HepG2 (cell line): Measurements from ENCODE around the gene SLC25A22. TPM values are rescaled to one million over a fixed set of nuclear protein-coding genes. Genes with fewer than 3 reads are reported as not detected.

ENCODE experiments used
- CENPT ChIP-seq: sonication (generic); formaldehyde crosslinking; IDR thresholded peaks from 2 replicates; pipeline ENCODE4 v1.8.0; 2022; ENCODE audit warnings: low read depth, mild to moderate bottlenecking, moderate library complexity, missing genetic modification reagents
- EP300 ChIP-seq, 3 experiments: sonication (generic) in 1 of 3; formaldehyde crosslinking in 1 of 3; IDR thresholded peaks; 2 replicates each; pipeline versions ENCODE4 v1.5.1 to v1.6.1; 2011 to 2020; ENCODE audit warnings: low read depth in 2 of 3, low read length in 2 of 3, borderline replicate concordance in 1 of 3, improper control_type of control experiment in 1 of 3, mild to moderate bottlenecking in 1 of 3, missing genetic modification reagents in 1 of 3, moderate library complexity in 1 of 3
- GZF1 ChIP-seq: sonication (generic); formaldehyde crosslinking; IDR thresholded peaks from 2 replicates; pipeline ENCODE4 v1.5.1; 2020; ENCODE audit warnings: mild to moderate bottlenecking, missing genetic modification reagents
- MATR3 ChIP-seq: sonication (generic); formaldehyde crosslinking; IDR thresholded peaks from 2 replicates; pipeline ENCODE4 v1.4.0; 2020; ENCODE audit warnings: missing genetic modification reagents
- RAD51 ChIP-seq: fragments of 450-650 bp; IDR thresholded peaks from 2 replicates; pipeline ENCODE4 v1.6.1; 2016; ENCODE audit warnings: borderline replicate concordance
- TP53 ChIP-seq: sonication (generic); formaldehyde crosslinking; conservative IDR thresholded peaks from 2 replicates; pipeline ENCODE4 v1.4.0; 2020; ENCODE audit warnings: missing genetic modification reagents
- ZFAT ChIP-seq: sonication (generic); formaldehyde crosslinking; conservative IDR thresholded peaks from 2 replicates; pipeline ENCODE4 v1.8.1; 2023; ENCODE audit warnings: missing genetic modification reagents, inconsistent platforms
- ZHX2 ChIP-seq, 2 experiments: sonication (generic) in 1 of 2; formaldehyde crosslinking in 1 of 2; IDR thresholded peaks; 2 replicates each; pipeline versions ENCODE4 v1.6.1 to v1.9.0; 2014 to 2022; ENCODE audit warnings: antibody characterized with exemption in 1 of 2, borderline replicate concordance in 1 of 2, inconsistent platforms in 1 of 2, low read depth in 1 of 2, missing genetic modification reagents in 1 of 2
- ZNF256 ChIP-seq: sonication (generic); formaldehyde crosslinking; conservative IDR thresholded peaks from 2 replicates; pipeline ENCODE4 v1.4.0; 2020; ENCODE audit warnings: missing genetic modification reagents
- ZNF318 ChIP-seq: sonication (generic); formaldehyde crosslinking; IDR thresholded peaks from 2 replicates; pipeline ENCODE4 v1.4.0; 2020; ENCODE audit warnings: mild to moderate bottlenecking, missing genetic modification reagents
- ZNF7 ChIP-seq: IDR thresholded peaks from 2 replicates; pipeline ENCODE4 v1.6.1; 2016; ENCODE audit warnings: missing biosample characterization, missing genetic modification reagents
- polyA plus RNA-seq, 8 experiments: library from polyadenylated mRNA; depleted of rRNA in 3 of 8; stranded (reverse) in 7 of 8; unstranded in 1 of 8; fragments of >200 nt; fragmentation: Illumina TruSeq in 4 of 8; extraction: Trizol in 4 of 8; gene quantifications; 2 replicates each; pipeline versions ENCODE4 v1.2.1 to v1.2.3, GENCODE V29; 2011 to 2016; ENCODE audit warnings: low read depth in 4 of 8, missing spikeins in 1 of 8, mixed read lengths in 1 of 8; ENCODE audit not compliant: insufficient read depth in 1 of 8
- total RNA-seq, 5 experiments: library from RNA; depleted of rRNA; stranded (reverse); fragments of >200 nt; fragmentation: Illumina TruSeq; extraction: Trizol; gene quantifications; 2 replicates each; pipeline ENCODE4 v1.2.3, GENCODE V29; 2016; ENCODE audit warnings: low read depth in 1 of 5
- TF ChIP-seq, protein P1 (sequence below): sonication (generic); formaldehyde crosslinking; IDR thresholded peaks from 2 replicates; pipeline ENCODE4 v1.8.0; 2022; ENCODE audit warnings: mild to moderate bottlenecking, missing genetic modification reagents, moderate library complexity

The SLC25A22 gene
- total and polyA plus RNA-seq, 2 of the 13 experiments (the other 11 are each of a cell fraction or from before 2014, with no cell fraction given): 12.4 to 19.2 TPM

DNA sequence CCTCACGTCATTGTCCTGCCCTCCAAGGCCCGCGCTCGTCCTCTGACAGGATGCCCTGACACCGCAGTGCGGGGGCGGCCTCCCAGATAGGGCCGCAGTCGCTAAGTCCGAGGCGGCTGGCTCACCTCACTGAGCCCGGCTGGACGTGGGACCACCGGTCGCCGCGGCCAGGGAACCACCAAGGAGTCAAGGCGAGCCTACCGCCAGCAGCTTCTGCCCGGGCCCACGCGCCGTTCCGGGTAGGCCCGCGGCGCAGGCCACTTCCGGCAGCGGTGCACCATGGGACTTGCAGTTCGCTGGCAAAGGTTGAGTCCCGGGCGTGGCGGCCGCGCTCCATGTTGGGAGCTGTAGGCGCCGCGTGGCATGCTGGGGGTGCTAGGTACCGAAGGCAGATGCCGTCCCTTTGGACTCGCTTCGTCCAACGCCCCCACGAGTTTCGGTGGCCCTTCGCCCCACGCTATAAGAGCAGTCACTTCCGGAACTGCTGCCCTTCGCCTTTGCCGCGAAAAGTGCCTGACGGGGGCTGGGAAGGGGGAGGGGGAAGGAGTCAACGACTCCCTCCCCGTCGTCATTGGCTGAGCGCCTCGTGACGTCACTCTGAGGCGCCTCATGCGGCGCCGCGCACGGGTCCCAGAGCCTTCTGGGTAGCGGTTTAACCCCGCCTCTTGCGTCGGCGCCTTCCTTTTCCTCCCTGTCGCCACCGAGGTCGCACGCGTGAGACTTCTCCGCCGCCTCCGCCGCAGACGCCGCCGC lies 11.4 kb upstream of the SLC25A22 start, which contains the start of gene RPLP2 (continued):
- TF ChIP-seq ZHX2 (IDR thresholded peaks at IDR 0.05; ENCODE audit: low read depth): peak; percentile 59
- TF ChIP-seq ZHX2 (CRISPR knock-in tag; IDR thresholded peaks at IDR 0.05; ENCODE audit: borderline replicate concordance): no peak
- TF ChIP-seq MATR3 (CRISPR knock-in tag): no peak
- TF ChIP-seq RAD51: no peak
- TF ChIP-seq EP300 (IDR thresholded peaks at IDR 0.05; ENCODE audit: low read depth in 2 of 2, low read length in 2 of 2): peak in 1 of 2 experiments; percentile 7; a peak in 1 of 4 replicates
- no peak; the same call in 1 of the 2 replicates for TF ChIP-seq EP300 (CRISPR knock-in tag; IDR thresholded peaks at IDR 0.05; ENCODE audit: borderline replicate concordance)
- TF ChIP-seq ZNF256 (CRISPR knock-in tag): no peak
- TF ChIP-seq TP53 (CRISPR knock-in tag): no peak; the same call in 1 of the 2 replicates
- 0 out of 2 replicates have a peak, but pooled peaks have one; percentile 17 for TF ChIP-seq GZF1 (CRISPR knock-in tag)
- no peak for TF ChIP-seq ZNF318 (CRISPR knock-in tag)
- TF ChIP-seq CENPT (CRISPR knock-in tag): peak; percentile 74
- no peak; the same call in 1 of the 2 replicates for TF ChIP-seq ZFAT (CRISPR knock-in tag)
- no peak for TF ChIP-seq ZNF7 (CRISPR knock-in tag)
- TF ChIP-seq, protein P1, sequence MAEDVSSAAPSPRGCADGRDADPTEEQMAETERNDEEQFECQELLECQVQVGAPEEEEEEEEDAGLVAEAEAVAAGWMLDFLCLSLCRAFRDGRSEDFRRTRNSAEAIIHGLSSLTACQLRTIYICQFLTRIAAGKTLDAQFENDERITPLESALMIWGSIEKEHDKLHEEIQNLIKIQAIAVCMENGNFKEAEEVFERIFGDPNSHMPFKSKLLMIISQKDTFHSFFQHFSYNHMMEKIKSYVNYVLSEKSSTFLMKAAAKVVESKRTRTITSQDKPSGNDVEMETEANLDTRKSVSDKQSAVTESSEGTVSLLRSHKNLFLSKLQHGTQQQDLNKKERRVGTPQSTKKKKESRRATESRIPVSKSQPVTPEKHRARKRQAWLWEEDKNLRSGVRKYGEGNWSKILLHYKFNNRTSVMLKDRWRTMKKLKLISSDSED (CRISPR knock-in tag): no peak
